NT2/D1 (cell line): ENCODE results near the gene ZSWIM6.

Experiments used
- YY1 ChIP-seq: IDR thresholded peaks from 2 replicates; pipeline ENCODE4 v1.6.1; 2011; ENCODE audit not compliant: insufficient read length, insufficient read depth
- ZNF274 ChIP-seq: IDR thresholded peaks from 2 replicates; pipeline ENCODE4 v1.6.1; 2011; ENCODE audit warnings: mild to moderate bottlenecking, low read depth, low read length

- no peak for TF ChIP-seq YY1
- TF ChIP-seq ZNF274 = no peak
Measured at GRCh38 chr5:61417851-61418250, 85.8 kb downstream of the ZSWIM6 start.
